Large intestine (tissue), 3 donors: ENCODE measurements around the gene MOSPD2. TPM values are rescaled to one million over a fixed set of nuclear protein-coding genes. Genes with fewer than 3 reads are reported as not detected.

Source experiments
- DNase-seq, 2 donors: peaks; one replicate each; pipeline versions ENCODE4 v3.0.0 to v3.0.0-alpha.2; 2013
- H3K27ac ChIP-seq: one replicate; pipeline ENCODE4 v1.5.1; 2013; ENCODE audit warnings: low read length
- H3K27me3 ChIP-seq: 2 replicates; pipeline ENCODE4 v1.6.1; 2013; ENCODE audit warnings: low read length; ENCODE audit not compliant: control insufficient read depth, insufficient read depth
- H3K36me3 ChIP-seq: 2 replicates; pipeline ENCODE4 v1.6.1; 2013; ENCODE audit warnings: low read length; ENCODE audit not compliant: control insufficient read depth, insufficient read depth
- H3K4me1 ChIP-seq: one replicate; pipeline ENCODE4 v1.6.1; 2013; ENCODE audit warnings: low read length; ENCODE audit not compliant: control insufficient read depth, insufficient read depth
- H3K4me3 ChIP-seq: one replicate; pipeline ENCODE4 v1.5.1; 2013; ENCODE audit warnings: low read length
- H3K9me3 ChIP-seq: one replicate; pipeline ENCODE4 v1.6.1; 2013; ENCODE audit warnings: mild to moderate bottlenecking, low read depth, low read length, moderate library complexity; ENCODE audit not compliant: control insufficient read depth
- WGBS: methylation state at CpG from one replicate; pipeline ENCODE4 v1.1.5; 2013; ENCODE audit warnings: low lambda C conversion rate; ENCODE audit not compliant: insufficient coverage; 5-methylcytosine and 5-hydroxymethylcytosine counted together
- polyA plus RNA-seq: library from polyadenylated mRNA; unstranded; fragments of 120-200 nt; gene quantifications from one replicate; pipeline ENCODE4 v1.2.1, GENCODE V29; 2013

The MOSPD2 gene
- polyA plus RNA-seq, 1 donor, result 29.5 TPM

- H3K27ac ChIP-seq, result no peak overlapping the region
- H3K9me3 ChIP-seq, result no peaks in the 10 kb centered on the region
- no peak overlapping the region for H3K4me3 ChIP-seq
- H3K27me3 ChIP-seq, result no peaks in the 10 kb centered on the region
- 60% methylated on average over 1 of the region's 5 CpGs for whole genome bisulfite sequencing
- no peak for DNase-seq
- H3K36me3 ChIP-seq, result no peaks in the 10 kb centered on the region
- H3K4me1 ChIP-seq, result no peaks in the 10 kb centered on the region
These were observed 83.8 kb downstream of the MOSPD2 start for GRCh38 chrX:14956813-14957582.

GRCh38 chrX:14963447-14964236 lies 90.4 kb downstream of the MOSPD2 start:
- peak in 1 of 2 donors; percentile 2 for DNase-seq
- Histone ChIP-seq H3K36me3 (no peaks in the 10 kb centered on the region), H3K9me3 (no peaks in the 10 kb centered on the region), H3K27ac (no peak overlapping the region), H3K4me1 (no peaks in the 10 kb centered on the region), H3K27me3 (no peaks in the 10 kb centered on the region), H3K4me3 (no peak overlapping the region)
- WGBS, result no CpG with 5 or more reads among the region's 1 CpG

GRCh38 chrX:14964500-14964899 lies 91.3 kb downstream of the MOSPD2 start:
- H3K9me3 ChIP-seq, result no peaks in the 10 kb centered on the region
- no peak for DNase-seq
- H3K27ac ChIP-seq, result no peak overlapping the region
- no peaks in the 10 kb centered on the region for H3K36me3 ChIP-seq
- no peaks in the 10 kb centered on the region for H3K27me3 ChIP-seq
- H3K4me3 ChIP-seq, result no peak overlapping the region
- no peaks in the 10 kb centered on the region for H3K4me1 ChIP-seq
- no CpG with 5 or more reads among the region's 2 CpGs for WGBS

Other genes starting within 250 kb of the MOSPD2 start
- gene FANCB, start 352 bp upstream of the MOSPD2 start, polyA plus RNA-seq, result 1.4 TPM